ENCODE measurements around the gene HOXB3. TPM values are rescaled to one million over a fixed set of nuclear protein-coding genes. Genes with fewer than 3 reads are reported as not detected.

The HOXB3 gene
- polyA plus RNA-seq, 1 of the 3 experiments (the other 2 are of a cell fraction) = 0.46 TPM

DNA sequence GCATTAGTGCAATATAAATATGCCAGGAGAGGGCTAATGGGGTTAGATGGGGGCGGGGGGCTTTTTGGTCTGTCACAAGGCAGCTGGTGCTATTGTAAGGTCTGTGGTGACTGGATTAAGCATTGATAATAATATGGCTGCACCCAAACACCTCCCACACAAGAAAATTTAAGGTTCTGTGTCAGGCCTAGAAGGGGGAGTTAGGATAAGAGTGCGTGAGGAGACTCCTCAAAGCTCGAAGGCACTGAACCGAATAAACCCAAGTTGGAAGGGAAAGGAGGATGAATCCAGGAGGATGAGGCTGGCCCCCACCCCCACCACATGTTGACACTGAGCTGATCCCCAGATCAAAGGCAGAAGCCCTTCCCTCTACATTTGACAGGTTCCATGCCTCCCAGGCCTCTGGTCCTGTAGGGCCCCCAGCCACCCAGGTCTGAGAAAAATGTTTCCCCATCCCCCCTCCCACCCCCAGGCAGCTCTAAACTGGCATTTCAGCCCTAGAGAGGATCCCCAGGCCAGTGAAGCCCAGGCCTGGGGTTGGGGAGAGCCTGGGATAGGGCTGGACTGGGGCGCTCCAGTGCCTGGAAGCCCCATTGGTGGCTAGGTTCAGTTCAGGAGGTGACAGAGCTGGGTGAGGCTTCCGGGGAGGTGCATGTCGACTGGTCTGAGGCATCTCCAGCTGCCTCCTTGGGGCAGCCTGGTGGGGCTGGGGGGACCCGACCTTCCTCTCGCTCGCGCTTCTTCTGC lies 60.9 kb downstream of the HOXB3 start:
- H3K4me3 ChIP-seq (ENCODE audit: low read depth in 2 of 2, low read length in 1 of 2) = no peak overlapping the region
- H3K27me3 ChIP-seq (ENCODE audit: insufficient read depth) = peaks cover 97% of the 10 kb centered on the region
- TF ChIP-seq USF2 (IDR thresholded peaks at IDR 0.05; ENCODE audit: borderline replicate concordance, low read depth, low read length) = no peak
- no peak for TF ChIP-seq JUND (IDR thresholded peaks at IDR 0.05)
- no peak for TF ChIP-seq TEAD4 (IDR thresholded peaks at IDR 0.05; ENCODE audit: borderline replicate concordance, insufficient read depth)
- no peak for TF ChIP-seq RCOR1 (IDR thresholded peaks at IDR 0.05; ENCODE audit: low read length)
- no peak for TF ChIP-seq NRF1 (IDR thresholded peaks at IDR 0.05; ENCODE audit: low read depth, low read length)
- TF ChIP-seq, protein P1, sequence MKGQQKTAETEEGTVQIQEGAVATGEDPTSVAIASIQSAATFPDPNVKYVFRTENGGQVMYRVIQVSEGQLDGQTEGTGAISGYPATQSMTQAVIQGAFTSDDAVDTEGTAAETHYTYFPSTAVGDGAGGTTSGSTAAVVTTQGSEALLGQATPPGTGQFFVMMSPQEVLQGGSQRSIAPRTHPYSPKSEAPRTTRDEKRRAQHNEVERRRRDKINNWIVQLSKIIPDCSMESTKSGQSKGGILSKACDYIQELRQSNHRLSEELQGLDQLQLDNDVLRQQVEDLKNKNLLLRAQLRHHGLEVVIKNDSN (IDR thresholded peaks at IDR 0.05; ENCODE audit: borderline replicate concordance, low read depth) = no peak
- no peak for TF ChIP-seq RAD21 (IDR thresholded peaks at IDR 0.05; ENCODE audit: low read length)
- TF ChIP-seq, protein P2, sequence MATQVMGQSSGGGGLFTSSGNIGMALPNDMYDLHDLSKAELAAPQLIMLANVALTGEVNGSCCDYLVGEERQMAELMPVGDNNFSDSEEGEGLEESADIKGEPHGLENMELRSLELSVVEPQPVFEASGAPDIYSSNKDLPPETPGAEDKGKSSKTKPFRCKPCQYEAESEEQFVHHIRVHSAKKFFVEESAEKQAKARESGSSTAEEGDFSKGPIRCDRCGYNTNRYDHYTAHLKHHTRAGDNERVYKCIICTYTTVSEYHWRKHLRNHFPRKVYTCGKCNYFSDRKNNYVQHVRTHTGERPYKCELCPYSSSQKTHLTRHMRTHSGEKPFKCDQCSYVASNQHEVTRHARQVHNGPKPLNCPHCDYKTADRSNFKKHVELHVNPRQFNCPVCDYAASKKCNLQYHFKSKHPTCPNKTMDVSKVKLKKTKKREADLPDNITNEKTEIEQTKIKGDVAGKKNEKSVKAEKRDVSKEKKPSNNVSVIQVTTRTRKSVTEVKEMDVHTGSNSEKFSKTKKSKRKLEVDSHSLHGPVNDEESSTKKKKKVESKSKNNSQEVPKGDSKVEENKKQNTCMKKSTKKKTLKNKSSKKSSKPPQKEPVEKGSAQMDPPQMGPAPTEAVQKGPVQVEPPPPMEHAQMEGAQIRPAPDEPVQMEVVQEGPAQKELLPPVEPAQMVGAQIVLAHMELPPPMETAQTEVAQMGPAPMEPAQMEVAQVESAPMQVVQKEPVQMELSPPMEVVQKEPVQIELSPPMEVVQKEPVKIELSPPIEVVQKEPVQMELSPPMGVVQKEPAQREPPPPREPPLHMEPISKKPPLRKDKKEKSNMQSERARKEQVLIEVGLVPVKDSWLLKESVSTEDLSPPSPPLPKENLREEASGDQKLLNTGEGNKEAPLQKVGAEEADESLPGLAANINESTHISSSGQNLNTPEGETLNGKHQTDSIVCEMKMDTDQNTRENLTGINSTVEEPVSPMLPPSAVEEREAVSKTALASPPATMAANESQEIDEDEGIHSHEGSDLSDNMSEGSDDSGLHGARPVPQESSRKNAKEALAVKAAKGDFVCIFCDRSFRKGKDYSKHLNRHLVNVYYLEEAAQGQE (IDR thresholded peaks at IDR 0.05; ENCODE audit: low read depth, low read length) = no peak
- TF ChIP-seq, protein P3, sequence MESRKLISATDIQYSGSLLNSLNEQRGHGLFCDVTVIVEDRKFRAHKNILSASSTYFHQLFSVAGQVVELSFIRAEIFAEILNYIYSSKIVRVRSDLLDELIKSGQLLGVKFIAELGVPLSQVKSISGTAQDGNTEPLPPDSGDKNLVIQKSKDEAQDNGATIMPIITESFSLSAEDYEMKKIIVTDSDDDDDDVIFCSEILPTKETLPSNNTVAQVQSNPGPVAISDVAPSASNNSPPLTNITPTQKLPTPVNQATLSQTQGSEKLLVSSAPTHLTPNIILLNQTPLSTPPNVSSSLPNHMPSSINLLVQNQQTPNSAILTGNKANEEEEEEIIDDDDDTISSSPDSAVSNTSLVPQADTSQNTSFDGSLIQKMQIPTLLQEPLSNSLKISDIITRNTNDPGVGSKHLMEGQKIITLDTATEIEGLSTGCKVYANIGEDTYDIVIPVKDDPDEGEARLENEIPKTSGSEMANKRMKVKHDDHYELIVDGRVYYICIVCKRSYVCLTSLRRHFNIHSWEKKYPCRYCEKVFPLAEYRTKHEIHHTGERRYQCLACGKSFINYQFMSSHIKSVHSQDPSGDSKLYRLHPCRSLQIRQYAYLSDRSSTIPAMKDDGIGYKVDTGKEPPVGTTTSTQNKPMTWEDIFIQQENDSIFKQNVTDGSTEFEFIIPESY (IDR thresholded peaks at IDR 0.05; ENCODE audit: borderline replicate concordance, low read depth) = no peak
- no peak for TF ChIP-seq SIN3A (IDR thresholded peaks at IDR 0.05; ENCODE audit: borderline replicate concordance, low read depth, low read length)
- no peak for TF ChIP-seq MXI1 (IDR thresholded peaks at IDR 0.05; ENCODE audit: low read depth, low read length)
- TF ChIP-seq ELF1 (IDR thresholded peaks at IDR 0.05) = no peak
- TF ChIP-seq EZH2phosphoT487 (IDR thresholded peaks at IDR 0.05; ENCODE audit: borderline replicate concordance, low read depth) = no peak
- H3K9ac ChIP-seq = no peak overlapping the region
- no peaks in the 10 kb centered on the region for H3K4me1 ChIP-seq (ENCODE audit: control insufficient read depth in 1 of 2, insufficient read depth in 2 of 2, low read depth in 1 of 2, low read length in 1 of 2)
- ChIA-PET POLR2A (no interaction called here), CTCF (interaction anchor here (1.0 to 1.4 kb wide), 2 partner anchors 12 to 59 kb away, joined by 3 to 4 read pairs; no protein-coding TSS in a partner anchor)
- H3K36me3 ChIP-seq (replicated peaks in 1 of 2; ENCODE audit: control insufficient read depth in 1 of 2, insufficient read depth in 2 of 2, low read length in 1 of 2) = no peaks in the 10 kb centered on the region
- H3F3A ChIP-seq (replicated peaks; ENCODE audit: insufficient read depth) = no peaks in the 10 kb centered on the region
- H3K27ac ChIP-seq (ENCODE audit: low read depth in 2 of 2, low read length in 1 of 2) = no peak overlapping the region
- H3K4me2 ChIP-seq = no peak overlapping the region
- H3K79me2 ChIP-seq (ENCODE audit: insufficient read depth) = no peaks in the 10 kb centered on the region
- H3K9me2 ChIP-seq = no peaks in the 10 kb centered on the region
- no peaks in the 10 kb centered on the region for H3K9me3 ChIP-seq
- H2AFZ ChIP-seq (ENCODE audit: low read depth) = no peak overlapping the region
- no peaks in the 10 kb centered on the region for H4K20me1 ChIP-seq (ENCODE audit: insufficient read depth)
- 43% methylated on average over 11 of the region's 11 CpGs for WGBS (ENCODE audit: low lambda C conversion rate)
- no peak for DNase-seq
